HG02588 (cell line): ENCODE measurements around the gene GAN.
"Not testable (repeated sequence)": the region's sequence is repeated elsewhere in the genome, so short reads cannot be mapped to it uniquely, and the experiment has no call there.

Source experiments
- ATAC-seq: cut with Tn5 transposase; IDR thresholded peaks from one replicate; pipeline ENCODE4 v1.9.1; 2021; ENCODE audit warnings: mild to moderate bottlenecking, moderate library complexity; ENCODE audit not compliant: unreplicated experiment

The GAN gene

GRCh38 chr16:81397058-81397878 lies 82.5 kb downstream of the GAN start:
- ATAC-seq: no peak

GRCh38 chr16:81397879-81398520 lies 83.2 kb downstream of the GAN start:
- no peak for ATAC-seq

- no peak for ATAC-seq
Observed at GRCh38 chr16:81399909-81400308, 85.1 kb downstream of the GAN start.

GRCh38 chr16:81401035-81401950 lies 86.5 kb downstream of the GAN start:
- no peak for ATAC-seq

- no peak for ATAC-seq
Observed at GRCh38 chr16:81403208-81403600, 88.4 kb downstream of the GAN start.

GRCh38 chr16:81403601-81404391 lies 89.0 kb downstream of the GAN start:
- ATAC-seq: no peak

GRCh38 chr16:81405002-81405401 lies 90.2 kb downstream of the GAN start:
- ATAC-seq: not testable (repeated sequence)

GRCh38 chr16:81405702-81406113 lies 90.9 kb downstream of the GAN start:
- ATAC-seq: no peak

- ATAC-seq: no peak
Observed at GRCh38 chr16:81408409-81408950, 93.7 kb downstream of the GAN start.

GRCh38 chr16:81409016-81409556 lies 94.3 kb downstream of the GAN start:
- ATAC-seq: no peak

GRCh38 chr16:81410643-81411293 lies 96.0 kb downstream of the GAN start:
- no peak for ATAC-seq

- no peak for ATAC-seq
Observed at GRCh38 chr16:81413245-81413990, 98.7 kb downstream of the GAN start.

- ATAC-seq: no peak
Observed at GRCh38 chr16:81415751-81416150, 101.0 kb downstream of the GAN start.

- no peak for ATAC-seq
Observed at GRCh38 chr16:81416749-81417148, 102.0 kb downstream of the GAN start.

- ATAC-seq: no peak
Observed at GRCh38 chr16:81417210-81417609, 102.4 kb downstream of the GAN start.

GRCh38 chr16:81419806-81420205 lies 105.0 kb downstream of the GAN start:
- ATAC-seq: no peak

GRCh38 chr16:81421126-81421525 lies 106.4 kb downstream of the GAN start:
- ATAC-seq: no peak

- ATAC-seq: no peak
Observed at GRCh38 chr16:81421536-81421935, 106.8 kb downstream of the GAN start.

- not testable (repeated sequence) for ATAC-seq
Observed at GRCh38 chr16:81422153-81422552, 107.4 kb downstream of the GAN start.
